Right hindlimb (tissue), 1 donor: ENCODE data around the gene GNB3.

Source experiments
- DNase-seq: peaks from one replicate; pipeline ENCODE4 v3.0.0-alpha.2; 2018

The GNB3 gene

DNA sequence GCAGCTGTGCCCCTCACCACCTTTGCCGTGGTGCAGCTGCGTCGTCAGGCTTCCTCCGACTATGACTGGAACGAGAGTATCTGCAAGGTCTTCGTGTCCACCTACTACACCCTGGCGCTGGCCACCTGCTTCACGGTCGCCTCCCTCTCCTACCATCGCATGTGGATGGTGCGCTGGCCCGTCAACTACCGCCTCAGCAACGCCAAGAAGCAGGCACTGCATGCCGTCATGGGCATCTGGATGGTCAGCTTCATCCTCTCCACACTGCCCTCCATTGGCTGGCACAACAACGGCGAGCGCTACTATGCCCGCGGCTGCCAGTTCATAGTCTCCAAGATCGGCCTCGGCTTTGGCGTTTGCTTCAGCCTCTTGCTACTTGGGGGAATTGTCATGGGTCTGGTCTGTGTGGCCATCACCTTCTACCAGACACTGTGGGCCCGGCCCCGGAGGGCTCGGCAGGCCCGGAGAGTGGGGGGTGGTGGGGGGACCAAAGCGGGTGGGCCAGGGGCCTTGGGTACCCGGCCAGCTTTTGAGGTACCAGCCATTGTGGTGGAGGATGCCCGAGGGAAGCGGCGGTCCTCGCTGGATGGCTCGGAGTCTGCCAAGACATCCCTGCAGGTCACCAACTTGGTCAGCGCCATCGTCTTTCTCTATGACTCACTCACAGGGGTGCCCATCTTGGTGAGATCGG, 16.5 kb upstream of the GNB3 start:
- no peak for DNase-seq

DNA sequence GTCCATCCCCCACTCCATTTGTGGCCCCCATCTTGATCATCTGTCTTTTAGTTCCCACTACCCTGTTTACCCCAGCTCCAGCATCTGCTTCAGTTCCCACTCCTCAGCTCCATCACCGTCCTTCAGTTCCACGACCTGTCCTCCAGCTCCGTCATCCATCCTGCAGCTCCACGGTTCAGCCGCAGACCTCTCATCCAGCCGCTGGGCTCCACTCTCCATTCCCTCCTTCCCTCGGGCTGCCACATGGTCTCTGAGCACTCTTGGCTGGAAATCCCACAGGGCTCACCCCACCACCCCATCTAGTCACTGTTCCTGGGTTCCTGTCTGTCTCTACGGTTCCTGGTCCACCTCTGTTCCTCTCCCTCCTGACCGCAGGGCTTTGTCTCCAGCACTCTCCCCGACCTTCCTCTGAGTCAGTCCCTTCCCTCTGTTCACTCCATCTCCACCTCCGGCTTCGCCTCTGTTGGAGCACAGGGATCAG, 15.8 kb upstream of the GNB3 start:
- DNase-seq, result peak; percentile 35

DNA sequence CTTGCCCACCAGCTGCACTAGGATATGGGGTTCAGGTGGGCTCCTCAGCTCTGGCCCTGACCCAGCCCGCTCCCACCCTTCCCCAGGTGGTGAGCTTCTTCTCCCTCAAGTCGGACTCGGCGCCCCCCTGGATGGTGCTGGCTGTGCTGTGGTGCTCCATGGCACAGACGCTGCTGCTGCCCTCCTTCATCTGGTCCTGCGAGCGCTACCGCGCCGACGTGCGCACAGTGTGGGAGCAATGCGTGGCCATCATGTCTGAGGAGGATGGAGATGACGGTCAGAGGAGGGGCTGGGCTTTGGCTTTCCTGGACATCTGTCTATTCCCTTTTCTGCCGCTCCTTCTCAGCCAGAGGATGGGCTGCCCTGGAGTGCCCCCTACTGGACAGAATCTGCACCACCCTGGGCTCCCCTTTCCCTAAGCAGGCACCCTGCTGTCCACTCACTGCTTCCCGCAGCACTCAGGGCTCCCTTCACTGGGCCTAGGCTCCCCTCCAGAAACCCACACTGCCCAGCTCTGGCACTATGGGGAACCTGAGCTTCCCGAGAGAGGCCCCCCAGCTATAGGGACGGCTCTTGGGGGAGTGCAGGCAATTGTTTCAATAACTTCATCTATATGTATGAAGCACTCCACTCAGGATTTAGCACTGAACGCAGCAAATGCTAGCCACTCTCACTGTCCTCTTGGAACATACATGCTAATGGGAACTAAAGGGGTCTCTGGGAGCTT, 15.2 kb upstream of the GNB3 start:
- peak; percentile 94 for DNase-seq

DNA sequence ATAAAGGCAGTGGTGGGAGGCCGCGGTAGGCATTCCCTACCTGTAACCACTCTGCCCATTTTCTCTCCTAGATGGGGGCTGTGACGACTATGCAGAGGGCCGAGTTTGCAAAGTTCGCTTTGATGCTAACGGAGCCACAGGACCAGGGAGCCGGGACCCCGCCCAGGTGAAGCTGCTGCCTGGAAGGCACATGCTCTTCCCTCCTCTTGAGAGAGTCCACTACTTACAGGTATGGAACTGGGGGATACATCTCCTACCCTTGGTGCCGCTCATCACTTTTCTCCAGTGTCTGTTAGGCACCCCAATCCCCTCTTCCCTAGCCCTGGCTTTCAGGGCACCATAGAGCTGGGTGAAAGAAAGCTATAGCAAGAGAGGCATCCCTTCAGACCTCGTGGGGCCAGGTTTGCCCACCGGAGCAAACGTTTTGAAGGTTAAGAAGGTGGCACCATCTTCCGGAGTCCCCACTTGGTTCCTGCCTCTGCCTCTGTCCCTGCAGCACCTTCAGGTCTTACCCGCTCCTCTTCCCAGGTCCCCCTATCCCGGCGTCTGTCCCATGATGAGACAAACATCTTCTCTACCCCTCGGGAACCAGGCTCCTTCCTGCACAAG, 14.5 kb upstream of the GNB3 start:
- no peak for DNase-seq

DNA sequence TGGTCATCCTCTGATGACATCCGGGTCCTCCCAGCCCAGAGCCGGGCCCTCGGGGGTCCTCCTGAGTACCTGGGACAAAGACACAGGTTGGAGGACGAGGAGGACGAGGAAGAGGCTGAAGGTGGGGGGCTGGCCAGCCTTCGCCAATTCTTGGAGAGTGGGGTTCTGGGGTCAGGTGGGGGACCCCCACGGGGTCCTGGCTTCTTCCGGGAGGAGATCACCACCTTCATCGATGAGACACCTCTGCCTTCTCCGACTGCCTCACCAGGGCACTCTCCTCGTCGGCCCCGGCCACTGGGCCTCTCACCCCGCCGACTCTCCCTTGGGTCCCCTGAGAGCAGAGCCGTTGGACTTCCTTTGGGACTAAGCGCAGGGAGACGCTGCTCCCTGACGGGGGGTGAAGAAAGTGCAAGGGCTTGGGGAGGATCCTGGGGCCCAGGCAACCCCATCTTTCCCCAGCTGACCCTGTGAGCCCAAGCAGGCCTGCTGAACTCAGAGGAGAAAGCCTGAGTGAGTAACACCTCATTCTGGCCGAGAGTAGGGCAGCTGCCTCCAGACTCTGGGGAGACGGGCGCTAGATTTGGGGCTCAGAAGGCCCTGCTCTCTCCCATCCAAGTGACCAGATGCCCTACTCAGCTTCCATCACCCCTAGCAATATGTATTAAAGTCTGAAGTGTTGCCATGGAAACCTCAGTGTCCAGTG, 13.8 kb upstream of the GNB3 start:
- peak; percentile 33 for DNase-seq

DNA sequence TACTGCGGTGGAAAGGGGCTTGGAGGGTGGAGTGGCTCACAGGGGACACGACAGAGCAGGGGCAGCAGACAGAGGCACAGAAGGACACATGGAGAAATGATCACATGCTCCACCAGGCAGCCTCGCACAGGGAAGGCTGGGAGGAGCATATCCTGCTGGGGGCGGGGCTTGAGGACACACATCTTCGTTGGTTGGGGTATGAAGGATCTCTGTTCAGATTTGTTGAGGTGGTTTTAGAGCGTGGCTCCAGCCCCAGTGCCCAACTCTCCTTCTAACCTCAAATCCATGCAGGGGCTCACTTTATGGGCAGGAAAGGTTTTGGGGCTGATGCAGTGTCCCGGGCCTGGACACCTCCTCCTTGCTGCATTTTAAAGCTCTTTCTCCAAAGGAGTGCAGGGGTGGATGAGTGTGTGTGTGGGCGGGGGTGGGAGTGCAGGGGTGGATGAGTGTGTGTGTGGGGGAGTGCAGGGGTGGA, 13.3 kb upstream of the GNB3 start:
- peak; percentile 92 for DNase-seq

DNA sequence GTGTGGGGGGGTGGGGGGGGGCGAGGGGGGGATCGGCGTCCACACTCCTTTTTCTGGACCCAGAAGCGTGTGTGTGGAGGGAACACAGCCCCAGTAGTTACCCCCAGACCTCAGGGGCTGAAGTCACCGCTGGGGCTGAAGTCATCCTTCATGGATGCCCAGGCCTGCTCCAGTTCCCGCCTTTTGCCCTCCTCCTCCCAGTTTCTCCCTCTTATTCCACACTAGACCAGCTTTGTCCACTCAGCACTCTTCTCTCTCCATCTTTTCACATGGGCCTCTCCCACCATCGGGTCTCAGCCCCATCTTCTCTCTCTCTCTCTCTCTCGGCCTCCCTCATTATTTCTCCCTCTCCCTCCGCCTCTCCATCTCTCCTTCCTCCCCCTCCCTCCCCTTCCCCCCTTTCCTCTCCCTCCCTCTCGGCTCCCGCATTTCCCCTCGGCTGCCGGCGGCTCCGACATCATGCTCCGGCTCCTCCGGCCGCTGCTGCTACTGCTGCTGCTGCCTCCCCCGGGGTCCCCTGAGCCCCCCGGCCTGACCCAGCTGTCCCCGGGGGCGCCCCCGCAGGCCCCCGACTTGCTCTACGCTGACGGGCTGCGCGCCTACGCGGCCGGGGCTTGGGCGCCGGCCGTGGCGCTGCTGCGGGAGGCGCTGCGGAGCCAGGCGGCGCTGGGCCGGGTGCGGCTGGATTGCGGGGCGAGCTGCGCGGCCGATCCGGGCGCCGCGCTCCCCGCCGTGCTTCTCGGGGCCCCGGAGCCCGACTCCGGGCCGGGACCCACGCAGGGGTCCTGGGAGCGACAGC, 12.5 kb upstream of the GNB3 start, which contains the start of gene P3H3:
Gene P3H3 (plus strand): TSS at position 426 of the 799 bp plus-strand sequence. CDS start 34 bp downstream, at position 460.
- peak; percentile 79 for DNase-seq

DNA sequence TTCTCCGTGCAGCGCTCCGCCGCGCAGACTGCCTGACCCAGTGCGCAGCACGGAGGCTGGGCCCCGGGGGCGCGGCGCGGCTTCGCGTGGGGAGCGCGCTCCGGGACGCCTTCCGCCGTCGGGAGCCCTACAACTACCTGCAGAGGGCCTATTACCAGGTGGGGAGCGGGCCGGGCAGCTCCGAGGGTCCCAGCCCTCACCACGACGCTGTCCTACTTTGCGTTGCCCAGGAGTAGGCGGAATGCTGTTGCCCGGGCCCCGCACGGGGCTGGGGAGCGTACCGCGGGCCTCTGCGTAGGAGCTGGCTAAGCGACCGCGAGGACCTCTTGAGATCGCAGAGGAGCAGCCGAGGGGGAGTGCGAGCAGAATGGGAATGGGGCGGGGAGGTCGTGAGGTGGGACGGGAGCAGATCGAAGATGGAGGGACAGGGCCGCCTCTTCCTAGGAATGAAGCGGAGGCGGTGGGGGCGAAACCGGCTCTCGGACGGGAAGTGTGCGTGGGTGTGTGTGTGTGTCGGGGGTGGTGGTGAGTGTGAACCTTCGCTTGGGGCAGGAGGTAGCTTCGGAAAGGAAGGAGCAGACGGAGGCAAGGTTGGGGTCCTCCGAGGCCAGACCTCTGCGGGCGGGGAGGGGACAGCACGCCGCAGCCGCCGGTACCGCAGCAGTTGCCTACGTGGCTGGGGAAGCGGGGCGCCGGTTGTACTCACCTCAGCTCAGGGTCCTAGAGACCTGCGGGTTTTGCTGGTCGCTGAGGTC, 11.8 kb upstream of the GNB3 start:
- peak; percentile 75 for DNase-seq

DNA sequence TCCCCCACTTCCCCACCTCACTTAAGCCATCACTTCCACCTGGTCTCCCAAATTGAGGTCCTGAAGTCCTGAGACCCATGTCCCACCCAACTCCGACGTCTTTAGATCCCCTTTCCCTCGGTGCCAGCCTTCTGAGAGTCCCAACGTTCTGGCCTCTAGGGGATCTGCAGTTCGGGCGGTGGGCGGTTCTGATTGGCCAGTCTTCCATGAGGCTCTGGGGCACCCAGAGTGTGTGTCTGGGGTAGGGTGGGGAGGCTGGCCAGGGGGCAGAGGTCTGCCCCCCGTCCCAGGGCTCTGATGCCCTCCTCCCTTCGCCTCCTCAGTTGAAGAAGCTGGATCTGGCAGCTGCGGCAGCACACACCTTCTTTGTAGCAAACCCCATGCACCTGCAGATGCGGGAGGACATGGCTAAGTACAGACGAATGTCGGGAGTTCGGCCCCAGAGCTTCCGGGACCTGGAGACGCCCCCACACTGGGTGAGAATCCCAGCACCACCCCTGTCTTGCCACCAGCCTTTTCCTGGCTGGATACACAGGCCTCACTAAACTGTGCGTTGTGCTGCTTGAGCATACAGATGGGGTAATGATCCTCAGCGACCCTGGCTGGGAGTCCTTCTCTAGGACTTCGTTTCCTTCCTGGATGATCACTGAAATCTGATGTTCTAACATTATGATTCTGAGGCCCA, 11.0 kb upstream of the GNB3 start:
- DNase-seq, result no peak

DNA sequence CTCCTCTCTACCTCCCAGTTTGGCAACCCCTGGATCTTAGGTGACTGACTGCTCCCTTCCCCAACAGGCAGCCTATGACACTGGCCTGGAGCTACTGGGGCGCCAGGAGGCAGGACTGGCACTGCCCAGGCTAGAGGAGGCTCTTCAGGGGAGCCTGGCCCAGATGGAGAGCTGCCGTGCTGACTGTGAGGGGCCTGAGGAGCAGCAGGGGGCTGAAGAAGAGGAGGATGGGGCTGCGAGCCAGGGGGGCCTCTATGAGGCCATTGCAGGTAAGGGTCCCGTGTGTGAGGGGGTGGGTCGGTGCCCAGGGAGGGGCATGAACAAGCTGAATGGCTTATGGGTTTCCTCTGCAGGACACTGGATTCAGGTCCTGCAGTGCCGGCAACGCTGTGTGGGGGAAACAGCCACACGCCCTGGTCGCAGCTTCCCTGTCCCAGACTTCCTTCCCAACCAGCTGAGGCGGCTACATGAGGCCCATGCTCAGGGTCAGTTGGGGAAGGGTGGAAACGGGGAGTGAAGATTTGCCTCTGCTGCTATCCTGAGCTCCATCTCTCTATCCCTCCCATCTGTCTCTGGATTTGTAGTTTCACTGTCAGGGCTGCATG, 10.3 kb upstream of the GNB3 start:
- DNase-seq, result peak; percentile 21

DNA sequence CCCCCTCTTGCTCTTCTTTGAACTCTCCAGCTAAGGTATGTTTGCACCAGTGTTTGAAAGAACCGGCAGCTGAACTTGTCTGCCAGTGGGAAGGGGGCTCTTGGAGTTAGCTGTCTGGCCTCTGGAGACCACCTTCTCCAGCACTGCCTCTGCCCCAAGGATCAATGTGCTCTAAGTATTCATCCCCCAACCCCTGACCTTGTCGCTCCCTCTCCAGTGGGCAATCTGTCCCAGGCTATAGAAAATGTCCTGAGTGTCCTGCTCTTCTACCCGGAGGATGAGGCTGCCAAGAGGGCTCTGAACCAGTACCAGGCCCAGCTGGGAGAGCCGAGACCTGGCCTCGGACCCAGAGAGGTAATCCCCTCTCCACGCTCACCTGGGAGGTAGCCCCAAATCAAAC, 9.7 kb upstream of the GNB3 start:
- DNase-seq, result no peak

DNA sequence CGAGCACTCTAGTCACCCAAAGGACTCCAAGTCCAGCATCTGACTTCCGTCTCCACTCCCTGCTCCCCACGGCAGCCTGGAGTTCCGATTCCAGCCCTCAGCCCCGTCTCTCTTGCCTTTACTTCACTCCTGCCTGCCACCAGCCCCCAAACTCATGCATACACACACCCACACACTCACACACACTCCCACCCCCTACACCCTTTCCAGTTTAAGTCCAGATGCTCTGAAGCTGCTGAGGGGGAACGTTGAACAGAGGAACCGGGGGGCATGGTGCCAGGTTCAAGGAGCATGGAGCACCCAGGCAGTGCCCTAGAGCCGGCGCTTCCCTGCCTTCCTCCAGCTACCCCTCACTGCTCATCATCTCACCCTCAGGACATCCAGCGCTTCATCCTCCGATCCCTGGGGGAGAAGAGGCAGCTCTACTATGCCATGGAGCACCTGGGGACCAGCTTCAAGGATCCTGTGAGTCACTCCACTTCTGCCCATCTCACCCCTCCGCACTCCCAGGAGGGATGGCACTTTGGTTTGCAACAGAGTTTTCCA, 9.2 kb upstream of the GNB3 start:
- peak; percentile 15 for DNase-seq

DNA sequence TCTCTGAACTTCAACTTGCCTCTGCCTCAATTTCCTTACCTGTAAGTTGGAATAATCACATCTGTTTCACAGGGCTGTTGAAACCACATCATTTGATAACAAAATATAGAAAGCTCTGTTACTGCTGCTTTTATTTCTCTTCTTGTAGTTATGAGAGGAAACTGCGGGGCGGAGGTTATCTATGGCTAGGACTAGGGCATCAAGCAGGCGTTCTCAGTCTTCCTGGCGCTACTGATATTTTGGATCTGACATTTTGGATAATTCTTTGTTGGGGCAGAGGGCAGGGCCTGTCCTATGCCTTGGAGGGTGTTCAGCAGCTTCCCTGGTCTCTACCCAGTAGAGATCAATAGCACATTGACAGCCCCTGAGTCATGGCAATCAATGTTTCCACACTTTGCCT, 8.6 kb upstream of the GNB3 start:
- no peak for DNase-seq

DNA sequence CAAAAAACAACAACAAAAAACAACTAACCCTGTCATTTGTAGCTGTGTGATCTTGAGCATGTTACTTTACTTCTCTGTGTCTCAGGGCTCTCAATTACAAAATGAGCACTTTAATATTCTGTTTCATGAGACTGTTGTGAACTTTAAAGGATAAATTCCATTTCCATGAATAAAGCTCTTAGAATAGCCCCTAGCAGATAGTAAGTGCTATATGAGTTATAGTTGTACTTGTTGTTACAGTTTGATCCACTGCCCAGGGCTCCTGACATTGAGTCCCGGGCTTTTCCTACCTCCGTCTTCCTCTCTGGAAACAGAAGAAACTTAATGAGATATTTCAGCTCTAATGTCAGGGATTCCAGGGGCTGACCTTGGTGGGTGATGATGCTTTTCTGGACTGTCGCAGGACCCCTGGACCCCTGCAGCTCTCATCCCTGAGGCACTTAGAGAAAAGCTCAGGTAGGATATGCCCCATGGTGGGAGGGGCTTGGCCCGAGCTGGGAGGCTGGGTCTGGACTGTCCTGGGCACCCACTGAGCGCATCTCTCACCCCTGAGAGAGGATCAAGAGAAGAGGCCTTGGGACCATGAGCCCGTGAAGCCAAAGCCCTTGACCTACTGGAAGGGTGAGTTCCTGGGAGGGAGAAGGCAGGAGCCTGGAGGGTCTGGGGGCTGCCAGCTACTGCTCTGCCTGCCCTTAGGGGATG, 7.4 kb upstream of the GNB3 start:
- no peak for DNase-seq

DNA sequence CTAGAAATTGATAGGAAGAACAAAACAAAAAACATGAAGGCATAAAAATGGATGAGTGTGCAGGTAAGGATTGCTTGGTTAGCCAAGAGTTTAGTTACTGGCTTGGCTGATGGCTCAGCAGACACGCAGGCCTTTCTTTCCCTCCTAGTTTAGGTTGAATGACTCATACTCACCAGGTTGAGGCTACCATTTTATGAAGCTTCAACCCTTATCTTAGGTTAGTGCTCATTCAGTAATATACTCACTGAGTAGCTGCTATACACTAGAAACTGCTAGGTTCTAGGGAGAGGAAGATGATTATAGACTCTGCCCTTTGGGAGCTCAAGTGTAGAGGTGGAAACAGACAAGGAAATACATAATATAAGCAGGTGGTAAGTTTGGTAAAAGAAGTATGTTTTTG, 6.5 kb upstream of the GNB3 start:
- DNase-seq, result no peak

DNA sequence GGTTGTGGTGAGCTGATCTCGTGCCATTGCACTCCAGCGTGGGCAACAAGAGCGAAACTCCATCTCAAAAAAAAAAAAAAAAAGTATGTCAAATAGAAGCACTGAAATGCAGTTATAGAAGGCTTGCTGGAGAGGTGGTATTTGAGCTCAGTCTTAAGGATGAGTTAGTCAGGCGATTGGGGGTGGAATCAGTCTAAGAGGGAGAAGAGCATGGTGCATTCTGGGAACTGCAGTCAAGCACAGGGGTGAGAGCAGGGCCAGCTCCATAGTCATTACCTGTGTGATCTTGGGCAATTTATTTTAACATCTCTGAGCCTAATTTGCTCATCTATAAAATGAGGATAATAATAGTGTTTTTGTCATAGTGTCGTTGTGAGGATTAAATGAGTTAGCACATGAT, 5.9 kb upstream of the GNB3 start:
- no peak for DNase-seq

DNA sequence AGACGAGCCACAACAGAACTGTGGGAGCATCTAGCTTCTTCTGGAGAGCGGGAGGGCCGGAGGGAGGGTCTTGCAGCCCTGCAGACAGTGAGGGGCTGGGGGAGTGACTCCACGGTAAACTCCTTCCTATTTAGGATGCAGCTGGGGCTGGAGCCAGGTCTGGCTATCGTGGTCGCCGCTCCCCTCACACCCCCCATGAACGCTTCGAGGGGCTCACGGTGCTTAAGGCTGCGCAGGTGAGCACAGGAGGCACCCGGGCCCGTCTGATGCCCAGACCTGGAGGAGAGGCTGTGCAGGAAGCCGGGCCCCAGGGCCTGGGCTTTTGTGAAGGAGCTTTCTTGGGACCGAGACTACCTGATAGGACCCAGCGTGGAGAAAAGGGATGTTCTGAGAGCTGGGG, 3.9 kb upstream of the GNB3 start:
- no peak for DNase-seq

DNA sequence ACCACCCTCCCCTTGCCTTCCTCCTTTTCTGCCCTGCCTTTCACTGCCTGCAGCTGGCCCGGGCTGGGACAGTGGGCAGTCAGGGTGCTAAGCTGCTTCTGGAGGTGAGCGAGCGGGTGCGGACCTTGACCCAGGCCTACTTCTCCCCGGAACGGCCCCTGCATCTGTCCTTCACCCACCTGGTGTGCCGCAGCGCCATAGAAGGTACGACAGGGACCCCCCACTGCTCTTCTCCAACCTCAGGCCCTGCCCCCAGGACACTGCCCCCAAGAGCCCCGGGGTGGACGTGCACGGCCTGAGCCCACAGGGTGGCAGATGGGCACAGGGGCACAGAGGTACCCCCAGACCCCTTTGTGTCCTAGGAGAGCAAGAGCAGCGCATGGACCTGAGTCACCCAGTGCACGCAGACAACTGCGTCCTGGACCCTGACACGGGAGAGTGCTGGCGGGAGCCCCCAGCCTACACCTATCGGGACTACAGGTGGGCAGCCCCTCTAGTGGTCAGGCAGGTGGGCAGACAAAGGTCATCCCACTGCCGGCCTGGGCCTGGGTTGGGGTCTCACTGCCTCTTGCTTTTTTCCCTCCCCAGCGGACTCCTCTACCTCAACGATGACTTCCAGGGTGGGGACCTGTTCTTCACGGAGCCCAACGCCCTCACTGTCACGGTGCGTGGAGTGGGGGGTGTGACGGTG, 3.2 kb upstream of the GNB3 start:
- no peak for DNase-seq

DNA sequence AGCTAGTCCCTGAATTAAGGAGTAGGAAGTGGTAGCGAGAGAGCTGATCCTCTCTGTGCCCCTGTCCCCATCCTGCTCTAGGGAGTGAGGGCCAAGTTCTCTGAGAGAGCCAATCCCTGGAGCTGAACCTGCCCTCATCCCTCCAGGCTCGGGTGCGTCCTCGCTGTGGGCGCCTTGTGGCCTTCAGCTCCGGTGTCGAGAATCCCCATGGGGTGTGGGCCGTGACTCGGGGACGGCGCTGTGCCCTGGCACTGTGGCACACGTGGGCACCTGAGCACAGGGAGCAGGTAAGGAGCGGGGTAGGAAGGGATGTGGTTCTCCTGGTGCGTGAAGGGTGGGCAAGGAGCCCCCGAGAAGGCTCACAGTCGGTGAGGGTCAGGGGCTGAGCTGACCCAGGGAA, 1.9 kb upstream of the GNB3 start:
- DNase-seq, result no peak
